Neural cell (in vitro differentiated cells): ENCODE measurements around the gene TRERF1. TPM values are rescaled to one million over a fixed set of nuclear protein-coding genes. Genes with fewer than 3 reads are reported as not detected.

Experiments
- H2AFZ ChIP-seq: fragments of 200-600, 300-800 bp; sonication (generic), shearing (Covaris generic); 2 replicates; pipeline ENCODE4 v1.6.0; 2014; ENCODE audit warnings: low read depth, mild to moderate bottlenecking, antibody characterized with exemption, low read length, moderate library complexity
- H3F3A ChIP-seq: fragments of 200-600 bp; shearing (Covaris generic); 2 replicates; pipeline ENCODE4 v1.6.1; 2016; ENCODE audit warnings: mild to moderate bottlenecking, moderate library complexity, mixed read lengths, antibody characterized with exemption, low read length; ENCODE audit not compliant: insufficient read depth, poor library complexity, severe bottlenecking
- H3K27ac ChIP-seq: fragments of 200-600, 300-800 bp; sonication (generic), shearing (Covaris generic); 2 replicates; pipeline ENCODE4 v1.5.1; 2014; ENCODE audit warnings: mild to moderate bottlenecking, low read length, moderate library complexity
- H3K27me3 ChIP-seq: fragments of 300-800, 200-600 bp; sonication (generic), shearing (Covaris generic); 2 replicates; pipeline ENCODE4 v1.6.0; 2014; ENCODE audit warnings: mild to moderate bottlenecking, low read depth, low read length, moderate library complexity; ENCODE audit not compliant: insufficient read depth
- H3K36me3 ChIP-seq: fragments of 300-800, 200-600 bp; sonication (generic), shearing (Covaris generic); 2 replicates; pipeline ENCODE4 v1.5.1; 2014; ENCODE audit warnings: mild to moderate bottlenecking, antibody characterized with exemption, low read length, moderate library complexity; ENCODE audit not compliant: insufficient read depth
- H3K4me2 ChIP-seq: fragments of 300-800, 200-600 bp; sonication (generic), shearing (Covaris generic); 2 replicates; pipeline ENCODE4 v1.6.0; 2014; ENCODE audit warnings: mild to moderate bottlenecking, low read length
- H3K4me3 ChIP-seq: fragments of 300-800, 200-600 bp; sonication (generic), shearing (Covaris generic); 2 replicates; pipeline ENCODE4 v1.5.1; 2014; ENCODE audit warnings: mild to moderate bottlenecking, low read length, moderate library complexity
- H3K79me2 ChIP-seq: fragments of 200-600 bp; shearing (Covaris generic); replicated peaks from 2 replicates; pipeline ENCODE4 v1.6.0; 2014; ENCODE audit warnings: mild to moderate bottlenecking, low read length, moderate library complexity; ENCODE audit not compliant: insufficient read depth
- H3K9ac ChIP-seq: fragments of 300-800, 200-600 bp; sonication (generic), shearing (Covaris generic); 2 replicates; pipeline ENCODE4 v1.6.1; 2016; ENCODE audit warnings: mild to moderate bottlenecking, low read length, mixed read lengths
- H3K9me2 ChIP-seq: fragments of 200-600 bp; shearing (Covaris generic); 2 replicates; pipeline ENCODE4 v1.6.1; 2016; ENCODE audit warnings: mild to moderate bottlenecking, low read length, mixed read lengths; ENCODE audit not compliant: insufficient read depth
- H3K9me3 ChIP-seq: fragments of 200-600, 300-800 bp; sonication (generic), shearing (Covaris generic); 2 replicates; pipeline ENCODE4 v1.6.1; 2016; ENCODE audit warnings: mild to moderate bottlenecking, mixed run types, low read length, moderate library complexity, mixed read lengths
- H4K20me1 ChIP-seq: fragments of 200-600 bp; shearing (Covaris generic); 2 replicates; pipeline ENCODE4 v1.6.1; 2016; ENCODE audit warnings: mild to moderate bottlenecking, mixed run types; ENCODE audit not compliant: insufficient read depth
- EP300 ChIP-seq: fragments of 450-650 bp; conservative IDR thresholded peaks from 2 replicates; pipeline ENCODE4 v1.6.1; 2014; ENCODE audit warnings: antibody characterized with exemption, mild to moderate bottlenecking, moderate library complexity; ENCODE audit not compliant: poor library complexity, severe bottlenecking
- EZH2 ChIP-seq: fragments of 200-600, 300-800 bp; shearing (Covaris generic), sonication (generic); IDR thresholded peaks from 2 replicates; pipeline ENCODE4 v1.6.1; 2014; ENCODE audit warnings: antibody characterized with exemption, low read length, borderline replicate concordance, mild to moderate bottlenecking; ENCODE audit not compliant: insufficient read depth, poor library complexity, severe bottlenecking
- MXI1 ChIP-seq: fragments of 450-650 bp; conservative IDR thresholded peaks from 2 replicates; pipeline ENCODE4 v1.6.1; 2014; ENCODE audit warnings: antibody characterized with exemption, mild to moderate bottlenecking; ENCODE audit not compliant: poor library complexity, severe bottlenecking
- POLR2AphosphoS5 ChIP-seq: IDR thresholded peaks from 2 replicates; pipeline ENCODE4 v1.6.1; 2012
- RAD21 ChIP-seq: fragments of 450-650 bp; conservative IDR thresholded peaks from 2 replicates; pipeline ENCODE4 v1.6.1; 2014; ENCODE audit warnings: antibody characterized with exemption, mild to moderate bottlenecking, moderate library complexity
- SMC3 ChIP-seq: fragments of 450-650 bp; conservative IDR thresholded peaks from 2 replicates; pipeline ENCODE4 v1.6.1; 2014; ENCODE audit warnings: antibody characterized with exemption, mild to moderate bottlenecking, moderate library complexity; ENCODE audit not compliant: poor library complexity
- TAF1 ChIP-seq: IDR thresholded peaks from 2 replicates; pipeline ENCODE4 v1.6.1; 2012; ENCODE audit warnings: low read depth
- polyA plus RNA-seq: library from polyadenylated mRNA; depleted of rRNA; stranded (reverse); fragments of >200 nt; gene quantifications from 2 replicates; pipeline ENCODE4 v1.2.3, GENCODE V29; 2014
- TF ChIP-seq, protein P1 (sequence below): IDR thresholded peaks from 2 replicates; pipeline ENCODE4 v1.6.1; 2012; ENCODE audit warnings: borderline replicate concordance
- TF ChIP-seq, protein P2 (sequence below): fragments of 450-650 bp; IDR thresholded peaks from 2 replicates; pipeline ENCODE4 v1.5.1; 2014; ENCODE audit warnings: antibody characterized with exemption, mild to moderate bottlenecking, moderate library complexity; ENCODE audit not compliant: poor library complexity, severe bottlenecking

Gene TRERF1
- polyA plus RNA-seq, 1 donor from 2014 or later = 4.5 TPM

DNA sequence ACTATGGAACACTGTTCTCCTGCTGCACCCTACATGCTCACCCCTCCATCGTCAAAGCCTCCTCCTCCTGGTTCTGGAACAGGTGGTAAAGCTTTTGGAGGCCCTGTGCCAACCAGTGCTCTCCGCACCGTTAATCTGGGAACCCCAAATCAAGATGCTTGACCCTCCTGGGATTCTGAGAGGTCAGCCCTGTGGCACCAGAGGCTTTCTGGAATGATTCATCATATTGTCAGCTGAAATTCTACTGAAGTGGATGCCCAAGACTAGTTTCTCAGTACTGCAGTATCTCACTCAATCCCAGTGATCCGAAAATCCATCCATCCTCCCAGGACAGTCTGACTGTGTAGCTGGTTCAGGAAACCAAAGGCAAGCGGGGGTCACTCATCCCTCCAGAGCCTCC is 92.7 kb downstream of the TRERF1 start:
- no peak overlapping the region for H3K27ac ChIP-seq
- no peaks in the 10 kb centered on the region for H3K9me2 ChIP-seq
- H3K9me3 ChIP-seq = no peaks in the 10 kb centered on the region
- H2AFZ ChIP-seq = no peak overlapping the region
- H4K20me1 ChIP-seq = no peaks in the 10 kb centered on the region
- TF ChIP-seq, protein P1, sequence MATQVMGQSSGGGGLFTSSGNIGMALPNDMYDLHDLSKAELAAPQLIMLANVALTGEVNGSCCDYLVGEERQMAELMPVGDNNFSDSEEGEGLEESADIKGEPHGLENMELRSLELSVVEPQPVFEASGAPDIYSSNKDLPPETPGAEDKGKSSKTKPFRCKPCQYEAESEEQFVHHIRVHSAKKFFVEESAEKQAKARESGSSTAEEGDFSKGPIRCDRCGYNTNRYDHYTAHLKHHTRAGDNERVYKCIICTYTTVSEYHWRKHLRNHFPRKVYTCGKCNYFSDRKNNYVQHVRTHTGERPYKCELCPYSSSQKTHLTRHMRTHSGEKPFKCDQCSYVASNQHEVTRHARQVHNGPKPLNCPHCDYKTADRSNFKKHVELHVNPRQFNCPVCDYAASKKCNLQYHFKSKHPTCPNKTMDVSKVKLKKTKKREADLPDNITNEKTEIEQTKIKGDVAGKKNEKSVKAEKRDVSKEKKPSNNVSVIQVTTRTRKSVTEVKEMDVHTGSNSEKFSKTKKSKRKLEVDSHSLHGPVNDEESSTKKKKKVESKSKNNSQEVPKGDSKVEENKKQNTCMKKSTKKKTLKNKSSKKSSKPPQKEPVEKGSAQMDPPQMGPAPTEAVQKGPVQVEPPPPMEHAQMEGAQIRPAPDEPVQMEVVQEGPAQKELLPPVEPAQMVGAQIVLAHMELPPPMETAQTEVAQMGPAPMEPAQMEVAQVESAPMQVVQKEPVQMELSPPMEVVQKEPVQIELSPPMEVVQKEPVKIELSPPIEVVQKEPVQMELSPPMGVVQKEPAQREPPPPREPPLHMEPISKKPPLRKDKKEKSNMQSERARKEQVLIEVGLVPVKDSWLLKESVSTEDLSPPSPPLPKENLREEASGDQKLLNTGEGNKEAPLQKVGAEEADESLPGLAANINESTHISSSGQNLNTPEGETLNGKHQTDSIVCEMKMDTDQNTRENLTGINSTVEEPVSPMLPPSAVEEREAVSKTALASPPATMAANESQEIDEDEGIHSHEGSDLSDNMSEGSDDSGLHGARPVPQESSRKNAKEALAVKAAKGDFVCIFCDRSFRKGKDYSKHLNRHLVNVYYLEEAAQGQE = no peak
- TF ChIP-seq MXI1 = no peak
- TF ChIP-seq, protein P2, sequence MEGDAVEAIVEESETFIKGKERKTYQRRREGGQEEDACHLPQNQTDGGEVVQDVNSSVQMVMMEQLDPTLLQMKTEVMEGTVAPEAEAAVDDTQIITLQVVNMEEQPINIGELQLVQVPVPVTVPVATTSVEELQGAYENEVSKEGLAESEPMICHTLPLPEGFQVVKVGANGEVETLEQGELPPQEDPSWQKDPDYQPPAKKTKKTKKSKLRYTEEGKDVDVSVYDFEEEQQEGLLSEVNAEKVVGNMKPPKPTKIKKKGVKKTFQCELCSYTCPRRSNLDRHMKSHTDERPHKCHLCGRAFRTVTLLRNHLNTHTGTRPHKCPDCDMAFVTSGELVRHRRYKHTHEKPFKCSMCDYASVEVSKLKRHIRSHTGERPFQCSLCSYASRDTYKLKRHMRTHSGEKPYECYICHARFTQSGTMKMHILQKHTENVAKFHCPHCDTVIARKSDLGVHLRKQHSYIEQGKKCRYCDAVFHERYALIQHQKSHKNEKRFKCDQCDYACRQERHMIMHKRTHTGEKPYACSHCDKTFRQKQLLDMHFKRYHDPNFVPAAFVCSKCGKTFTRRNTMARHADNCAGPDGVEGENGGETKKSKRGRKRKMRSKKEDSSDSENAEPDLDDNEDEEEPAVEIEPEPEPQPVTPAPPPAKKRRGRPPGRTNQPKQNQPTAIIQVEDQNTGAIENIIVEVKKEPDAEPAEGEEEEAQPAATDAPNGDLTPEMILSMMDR = no peak
- TF ChIP-seq TAF1 = no peak
- no peak for TF ChIP-seq RAD21
- no peak for TF ChIP-seq SMC3
- TF ChIP-seq POLR2AphosphoS5 = no peak
- TF ChIP-seq EP300 = no peak
- no peak for TF ChIP-seq EZH2
- no peak overlapping the region for H3K4me2 ChIP-seq
- no peak overlapping the region for H3K4me3 ChIP-seq
- H3K79me2 ChIP-seq = no peaks in the 10 kb centered on the region
- H3K9ac ChIP-seq = no peak overlapping the region
- H3K27me3 ChIP-seq = no peaks in the 10 kb centered on the region
- H3K36me3 ChIP-seq = no peaks in the 10 kb centered on the region
- H3F3A ChIP-seq = no peaks in the 10 kb centered on the region

DNA sequence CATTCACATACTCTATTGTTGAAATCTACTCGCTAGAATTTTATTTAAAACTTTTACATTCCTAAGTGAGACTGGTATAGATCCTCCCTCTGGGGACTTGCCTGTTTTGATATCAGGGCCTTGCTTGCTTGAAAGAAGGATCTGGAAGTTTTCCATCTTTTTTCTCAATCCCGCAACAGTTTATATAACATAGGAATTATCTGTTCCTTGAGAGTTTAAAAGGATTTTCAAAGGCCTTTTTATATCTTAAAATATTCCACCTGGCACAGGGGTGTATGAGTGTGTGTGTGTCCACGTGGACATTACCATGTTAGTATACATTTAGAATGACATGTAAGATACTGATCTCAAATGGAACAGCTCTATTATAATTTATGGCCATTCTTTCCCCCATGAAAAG is 96.3 kb downstream of the TRERF1 start:
- TF ChIP-seq, protein P1 = no peak
- TF ChIP-seq, protein P2 = no peak
- TF ChIP-seq EP300 (no peak), MXI1 (no peak), RAD21 (no peak), EZH2 (no peak), TAF1 (no peak), POLR2AphosphoS5 (no peak), SMC3 (no peak)
- H3K79me2 ChIP-seq = no peaks in the 10 kb centered on the region

More for the DNA sequence above, 96.3 kb downstream of the TRERF1 start:
- Histone ChIP-seq H3K36me3 (no peaks in the 10 kb centered on the region), H3F3A (no peaks in the 10 kb centered on the region), H3K4me3 (no peak overlapping the region), H3K9me2 (no peaks in the 10 kb centered on the region), H3K4me2 (no peak overlapping the region), H4K20me1 (no peaks in the 10 kb centered on the region), H3K9me3 (no peaks in the 10 kb centered on the region), H2AFZ (no peak overlapping the region), H3K9ac (no peak overlapping the region), H3K27ac (no peak overlapping the region), H3K27me3 (no peaks in the 10 kb centered on the region)
